T-cell (primary cell): ENCODE data around the gene SSH3. TPM values are rescaled to one million over a fixed set of nuclear protein-coding genes. Genes with fewer than 3 reads are reported as not detected.

ENCODE experiments used
- ATAC-seq, 4 experiments: fragments of 200-7000 bp in 3 of 4; fragments of 150-1000 bp in 1 of 4; cut with Tn5 transposase; replicated peaks in 1 of 4; 1 replicate in 3 of 4; 2 replicates in 1 of 4; pipeline ENCODE4 v1.10.0; 2021; ENCODE audit warnings: moderate library complexity in 3 of 4, mild to moderate bottlenecking in 2 of 4, moderate number of reproducible peaks in 1 of 4
- CTCF ChIA-PET, 2 donors: fragments of 300-600 bp; sonication (Branson Sonifier 250); formaldehyde crosslinking; loops; one replicate each; lab custom pipeline; 2022; ENCODE audit warnings: antibody characterized with exemption in 2 of 2; lab: Charles Lee
- POLR2A ChIA-PET, 2 donors: fragments of 300-600 bp; sonication (Branson Sonifier 250); formaldehyde crosslinking; loops; one replicate each; lab custom pipeline; 2022; ENCODE audit warnings: antibody characterized with exemption in 2 of 2; lab: Charles Lee
- DNase-seq, 35 experiments: peaks; one replicate each; pipeline versions ENCODE4 v3.0.0 to v3.0.0-alpha.2; 2013 to 2023
- H3K27ac ChIP-seq: one replicate; pipeline ENCODE4 v1.5.1; 2013; ENCODE audit warnings: low read length
- H3K27me3 ChIP-seq, 2 experiments: replicated peaks in 1 of 2; 1 replicate in 1 of 2; 2 replicates in 1 of 2; pipeline versions ENCODE4 v1.6.1 to v1.7.0; 2013; ENCODE audit warnings: low read length in 1 of 2, mixed read lengths in 1 of 2; ENCODE audit not compliant: control insufficient read depth in 2 of 2, insufficient read depth in 2 of 2; ENCODE audit errors: extremely low read depth in 1 of 2
- H3K36me3 ChIP-seq, 2 donors: 1 replicate in 1 of 2; 2 replicates in 1 of 2; pipeline versions ENCODE4 v1.6.1 to v1.7.0; 2013; ENCODE audit warnings: low read length in 1 of 2; ENCODE audit not compliant: control insufficient read depth in 2 of 2, insufficient read depth in 1 of 2; ENCODE audit errors: extremely low read depth in 1 of 2
- H3K4me1 ChIP-seq, 2 experiments: 1 replicate in 1 of 2; 2 replicates in 1 of 2; pipeline versions ENCODE4 v1.6.1 to v1.7.0; 2013; ENCODE audit warnings: low read length in 2 of 2, mixed read lengths in 1 of 2; ENCODE audit not compliant: insufficient read depth in 2 of 2, control insufficient read depth in 1 of 2; ENCODE audit errors: extremely low read depth in 1 of 2
- H3K4me3 ChIP-seq, 2 donors: 1 replicate in 1 of 2; 2 replicates in 1 of 2; pipeline versions ENCODE4 v1.5.1 to v1.7.0; 2013; ENCODE audit warnings: mild to moderate bottlenecking in 2 of 2, low read length in 1 of 2, moderate library complexity in 1 of 2; ENCODE audit not compliant: control insufficient read depth in 1 of 2; ENCODE audit errors: extremely low read depth in 1 of 2
- H3K9me3 ChIP-seq: 2 replicates; pipeline ENCODE4 v1.7.0; 2013
- H3K27ac Mint-ChIP-seq, 2 donors: one replicate each; pipeline ENCODE4 v1.8.0; 2020 to 2021; ENCODE audit warnings: mild to moderate bottlenecking in 2 of 2, mixed read lengths in 2 of 2
- H3K27me3 Mint-ChIP-seq, 2 donors: one replicate each; pipeline ENCODE4 v1.8.0; 2021 to 2022; ENCODE audit warnings: mixed read lengths in 2 of 2
- H3K36me3 Mint-ChIP-seq: one replicate; pipeline ENCODE4 v1.8.0; 2021; ENCODE audit warnings: mixed read lengths
- H3K4me1 Mint-ChIP-seq, 3 donors: one replicate each; pipeline ENCODE4 v1.8.0; 2020 to 2022; ENCODE audit warnings: mixed read lengths in 3 of 3, mild to moderate bottlenecking in 1 of 3
- H3K4me3 Mint-ChIP-seq, 3 donors: one replicate each; pipeline ENCODE4 v1.8.0; 2020 to 2022; ENCODE audit warnings: mild to moderate bottlenecking in 3 of 3, mixed read lengths in 3 of 3, moderate library complexity in 3 of 3
- H3K9me3 Mint-ChIP-seq, 3 donors: one replicate each; pipeline ENCODE4 v1.8.0; 2020 to 2022; ENCODE audit warnings: mixed read lengths in 3 of 3
- WGBS: methylation state at CpG from one replicate; pipeline ENCODE4 v1.1.5; 2013; ENCODE audit warnings: missing lambda C conversion rate; ENCODE audit not compliant: insufficient coverage; 5-methylcytosine and 5-hydroxymethylcytosine counted together
- total RNA-seq, 35 experiments: library from RNA in 6 of 35; stranded (reverse) in 6 of 35; fragments of 120-200 nt in 1 of 35; gene quantifications; one replicate each; pipeline versions ENCODE4 v1.2.1 to v1.2.4 and lab custom pipeline; 2013 to 2026

Gene SSH3
- total RNA-seq, 5 donors from 2014 or later (not counting 1 experiment from before 2014, with no cell fraction given): 11.5 to 30.9 (median 26.7) TPM

- Histone ChIP-seq H3K27me3 (no peaks in the 10 kb centered on the region), H3K4me1 (peaks cover 0 to 32% of the 10 kb centered on the region in 2 experiments), H3K27ac (no peak overlapping the region), H3K36me3 (peaks cover 0 to 8% of the 10 kb centered on the region in 2 donors), H3K9me3 (no peaks in the 10 kb centered on the region), H3K4me3 (no peak overlapping the region)
- POLR2A ChIA-PET: no interaction called here
- Mint-ChIP-seq H3K4me3 (no peak overlapping the region), H3K36me3 (no peaks in the 10 kb centered on the region), H3K9me3 (no peaks in the 10 kb centered on the region), H3K27ac (peak overlapping the region in 1 of 2 donors; percentile 44), H3K4me1 (peaks cover 6 to 31% (median 28%) of the 10 kb centered on the region in 3 donors), H3K27me3 (no peaks in the 10 kb centered on the region)
- ATAC-seq: no peak
- CTCF ChIA-PET: interaction anchor here in 1 of 2 donors (1.0 kb wide), 1 partner anchor 54 kb away, joined by 5 read pairs; no protein-coding TSS in a partner anchor
- WGBS: 91% methylated on average over 18 of the region's 19 CpGs
- DNase-seq: no peak
Observed at GRCh38 chr11:67306769-67307544, 3.6 kb downstream of the SSH3 start.

- Mint-ChIP-seq H3K9me3 (no peaks in the 10 kb centered on the region), H3K27me3 (no peaks in the 10 kb centered on the region), H3K4me1 (peaks cover 12 to 33% (median 31%) of the 10 kb centered on the region in 3 donors), H3K36me3 (no peaks in the 10 kb centered on the region), H3K27ac (no peak overlapping the region), H3K4me3 (no peak overlapping the region)
- Histone ChIP-seq H3K9me3 (no peaks in the 10 kb centered on the region), H3K27ac (no peak overlapping the region), H3K4me1 (peaks cover 4 to 35% of the 10 kb centered on the region in 2 experiments), H3K27me3 (no peaks in the 10 kb centered on the region), H3K36me3 (peaks cover 0 to 7% of the 10 kb centered on the region in 2 donors), H3K4me3 (no peak overlapping the region)
- ATAC-seq: no peak
- 84% methylated on average over 10 of the region's 12 CpGs for WGBS
- CTCF ChIA-PET: no interaction called here
- DNase-seq: no peak
- POLR2A ChIA-PET: no interaction called here
Observed at GRCh38 chr11:67307545-67308001, 4.2 kb downstream of the SSH3 start.

- peaks cover 0 to 7% of the 10 kb centered on the region in 2 donors for H3K36me3 ChIP-seq
- WGBS: 95% methylated on average over 11 of the region's 20 CpGs
- no peak overlapping the region for H3K27ac ChIP-seq
- Mint-ChIP-seq H3K27ac (no peak overlapping the region), H3K4me1 (peaks cover 19 to 36% (median 34%) of the 10 kb centered on the region in 3 donors), H3K4me3 (no peak overlapping the region), H3K36me3 (no peaks in the 10 kb centered on the region), H3K27me3 (no peaks in the 10 kb centered on the region), H3K9me3 (no peaks in the 10 kb centered on the region)
- H3K27me3 ChIP-seq: no peaks in the 10 kb centered on the region
- no peak for DNase-seq
- H3K4me3 ChIP-seq: no peak overlapping the region
- peaks cover 11 to 36% of the 10 kb centered on the region in 2 experiments for H3K4me1 ChIP-seq
- H3K9me3 ChIP-seq: no peaks in the 10 kb centered on the region
- ATAC-seq: no peak
- ChIA-PET CTCF (no interaction called here), POLR2A (no interaction called here)
Observed at GRCh38 chr11:67308031-67308866, 4.9 kb downstream of the SSH3 start.

GRCh38 chr11:67309166-67309565 is 5.8 kb downstream of the SSH3 start:
- no peaks in the 10 kb centered on the region for H3K9me3 ChIP-seq
- ChIA-PET POLR2A (no interaction called here), CTCF (no interaction called here)
- no peak overlapping the region for H3K27ac ChIP-seq
- no peaks in the 10 kb centered on the region for H3K36me3 Mint-ChIP-seq
- H3K27me3 ChIP-seq: no peaks in the 10 kb centered on the region
- H3K4me3 ChIP-seq: no peak overlapping the region
- peak overlapping the region in 1 of 2 donors; percentile 34 for H3K27ac Mint-ChIP-seq
- no peaks in the 10 kb centered on the region for H3K27me3 Mint-ChIP-seq
- WGBS: 98% methylated on average over 6 of the region's 11 CpGs
- ATAC-seq (no peak), DNase-seq (no peak)
- no peak overlapping the region for H3K4me3 Mint-ChIP-seq
- H3K4me1 Mint-ChIP-seq: peaks cover 24 to 43% (median 41%) of the 10 kb centered on the region in 3 donors
- H3K4me1 ChIP-seq: peaks cover 13 to 41% of the 10 kb centered on the region in 2 experiments
- H3K36me3 ChIP-seq: peaks cover 0 to 7% of the 10 kb centered on the region in 2 donors
- no peaks in the 10 kb centered on the region for H3K9me3 Mint-ChIP-seq

- no peaks in the 10 kb centered on the region for H3K9me3 Mint-ChIP-seq
- H3K4me3 Mint-ChIP-seq: no peak overlapping the region
- no peaks in the 10 kb centered on the region for H3K27me3 ChIP-seq
- no peak overlapping the region for H3K27ac ChIP-seq
- 85% methylated on average over 7 of the region's 14 CpGs for WGBS
- ChIA-PET POLR2A (no interaction called here), CTCF (no interaction called here)
- DNase-seq (no peak), ATAC-seq (no peak)
- H3K36me3 Mint-ChIP-seq: no peaks in the 10 kb centered on the region
- no peaks in the 10 kb centered on the region for H3K9me3 ChIP-seq
- peaks cover 0 to 7% of the 10 kb centered on the region in 2 donors for H3K36me3 ChIP-seq
- peak overlapping the region in 1 of 2 donors; percentile 34 for H3K27ac Mint-ChIP-seq
- H3K4me1 ChIP-seq: peaks cover 13 to 41% of the 10 kb centered on the region in 2 experiments
- peaks cover 21 to 41% (median 38%) of the 10 kb centered on the region in 3 donors for H3K4me1 Mint-ChIP-seq
- H3K27me3 Mint-ChIP-seq: no peaks in the 10 kb centered on the region
- H3K4me3 ChIP-seq: no peak overlapping the region
Observed at GRCh38 chr11:67309661-67310061, 6.3 kb downstream of the SSH3 start.

- POLR2A ChIA-PET: no interaction called here
- Mint-ChIP-seq H3K4me1 (peaks cover 20 to 43% (median 37%) of the 10 kb centered on the region in 3 donors), H3K27ac (peak overlapping the region; percentile 58 to 78), H3K4me3 (no peak overlapping the region), H3K36me3 (no peaks in the 10 kb centered on the region), H3K9me3 (no peaks in the 10 kb centered on the region), H3K27me3 (no peaks in the 10 kb centered on the region)
- no peak overlapping the region for H3K27ac ChIP-seq
- CTCF ChIA-PET: no interaction called here
- WGBS: 91% methylated on average over 16 of the region's 19 CpGs
- no peaks in the 10 kb centered on the region for H3K27me3 ChIP-seq
- no peaks in the 10 kb centered on the region for H3K9me3 ChIP-seq
- ATAC-seq (no peak), DNase-seq (no peak)
- peaks cover 13 to 42% of the 10 kb centered on the region in 2 experiments for H3K4me1 ChIP-seq
- H3K36me3 ChIP-seq: peaks cover 0 to 7% of the 10 kb centered on the region in 2 donors
- no peak overlapping the region for H3K4me3 ChIP-seq
Observed at GRCh38 chr11:67310246-67311050, 7.1 kb downstream of the SSH3 start.
